WTC11 (cell line): Measurements from ENCODE around the gene MAPK8IP1. TPM values are rescaled to one million over a fixed set of nuclear protein-coding genes. Genes with fewer than 3 reads are reported as not detected.

ENCODE experiments used
- ATAC-seq: fragments of 200-7000 bp; cut with Tn5 transposase; 2 replicates; pipeline ENCODE4 v1.10.0; 2021; ENCODE audit warnings: mild to moderate bottlenecking, moderate library complexity
- CTCF ChIA-PET: fragments of 300-600 bp; sonication (Branson Sonifier 250); formaldehyde crosslinking; loops from one replicate; lab custom pipeline; 2021; ENCODE audit warnings: antibody characterized with exemption; lab: Charles Lee
- POLR2A ChIA-PET: fragments of 350-600 bp; sonication (Branson Sonifier 250); formaldehyde crosslinking; loops from one replicate; lab custom pipeline; 2021; ENCODE audit warnings: antibody characterized with exemption; lab: Charles Lee
- DNase-seq: peaks from one replicate; pipeline ENCODE4 v3.0.0; 2021; ENCODE audit warnings: low spot score
- H3K27ac Mint-ChIP-seq: 2 replicates; pipeline ENCODE4 v1.8.0; 2021; ENCODE audit warnings: mixed read lengths
- H3K27me3 Mint-ChIP-seq: 2 replicates; pipeline ENCODE4 v1.8.0; 2021; ENCODE audit warnings: low read depth, mild to moderate bottlenecking, moderate library complexity, mixed read lengths
- H3K36me3 Mint-ChIP-seq: 2 replicates; pipeline ENCODE4 v1.8.0; 2021; ENCODE audit warnings: mixed read lengths
- H3K4me1 Mint-ChIP-seq: 2 replicates; pipeline ENCODE4 v1.8.0; 2022; ENCODE audit warnings: mixed read lengths
- H3K4me3 Mint-ChIP-seq: 2 replicates; pipeline ENCODE4 v1.8.0; 2021; ENCODE audit warnings: mild to moderate bottlenecking, moderate library complexity, mixed read lengths
- H3K9me3 Mint-ChIP-seq: 2 replicates; pipeline ENCODE4 v1.8.0; 2021; ENCODE audit warnings: mixed read lengths
- ARID4B ChIP-seq: sonication (generic); formaldehyde crosslinking; IDR thresholded peaks from 2 replicates; pipeline ENCODE4 v1.8.0; 2023; ENCODE audit warnings: missing genetic modification reagents, mild to moderate bottlenecking, borderline replicate concordance
- ERG ChIP-seq: fragments of 250-450 bp; sonication (Bioruptor Pico); IDR thresholded peaks from 2 replicates; pipeline ENCODE4 v1.8.0; 2021; ENCODE audit warnings: mild to moderate bottlenecking
- ETV6 ChIP-seq: sonication (generic); formaldehyde crosslinking; IDR thresholded peaks from 2 replicates; pipeline ENCODE4 v1.8.1; 2022; ENCODE audit warnings: mild to moderate bottlenecking, missing genetic modification reagents
- GTF2I ChIP-seq: fragments of 250-450 bp; sonication (Bioruptor Pico); conservative IDR thresholded peaks from 2 replicates; pipeline ENCODE4 v1.4.0; 2021; ENCODE audit warnings: mild to moderate bottlenecking
- NFATC4 ChIP-seq: fragments of 250-450 bp; sonication (Bioruptor Pico); IDR thresholded peaks from 2 replicates; pipeline ENCODE4 v1.9.0; 2021; ENCODE audit warnings: mild to moderate bottlenecking
- OVOL2 ChIP-seq: fragments of 250-450 bp; sonication (Bioruptor Pico); IDR thresholded peaks from 2 replicates; pipeline ENCODE4 v1.9.0; 2021; ENCODE audit warnings: mild to moderate bottlenecking, borderline replicate concordance
- PREB ChIP-seq: sonication (generic); formaldehyde crosslinking; IDR thresholded peaks from 2 replicates; pipeline ENCODE4 v1.8.1; 2022; ENCODE audit warnings: mild to moderate bottlenecking, missing genetic modification reagents, moderate library complexity, borderline replicate concordance
- PRRX2 ChIP-seq: fragments of 250-450 bp; sonication (Bioruptor Pico); IDR thresholded peaks from 2 replicates; pipeline ENCODE4 v1.8.0; 2021; ENCODE audit warnings: mild to moderate bottlenecking
- SMAD3 ChIP-seq: sonication (generic); formaldehyde crosslinking; IDR thresholded peaks from 2 replicates; pipeline ENCODE4 v1.8.0; 2022; ENCODE audit warnings: missing genetic modification reagents, mild to moderate bottlenecking, borderline replicate concordance
- SOX15 ChIP-seq: fragments of 250-450 bp; sonication (Bioruptor Pico); IDR thresholded peaks from 2 replicates; pipeline ENCODE4 v1.9.0; 2021; ENCODE audit warnings: mild to moderate bottlenecking
- STAT6 ChIP-seq: sonication (generic); formaldehyde crosslinking; conservative IDR thresholded peaks from 2 replicates; pipeline ENCODE4 v1.8.1; 2023; ENCODE audit warnings: mild to moderate bottlenecking, low read depth, missing genetic modification reagents, moderate library complexity
- ZBTB43 ChIP-seq: sonication (generic); formaldehyde crosslinking; IDR thresholded peaks from 2 replicates; pipeline ENCODE4 v1.8.1; 2023; ENCODE audit warnings: mild to moderate bottlenecking, missing genetic modification reagents
- ZMAT4 ChIP-seq: fragments of 250-450 bp; sonication (Bioruptor Pico); IDR thresholded peaks from 2 replicates; pipeline ENCODE4 v1.9.0; 2021; ENCODE audit warnings: mild to moderate bottlenecking
- ZNF121 ChIP-seq: sonication (generic); formaldehyde crosslinking; IDR thresholded peaks from 2 replicates; pipeline ENCODE4 v1.8.0; 2023; ENCODE audit warnings: missing genetic modification reagents
- ZNF396 ChIP-seq: fragments of 250-450 bp; sonication (Bioruptor Pico); IDR thresholded peaks from 2 replicates; pipeline ENCODE4 v1.8.0; 2021; ENCODE audit warnings: mild to moderate bottlenecking, moderate library complexity, borderline replicate concordance
- ZNF425 ChIP-seq: fragments of 250-450 bp; sonication (Bioruptor Pico); conservative IDR thresholded peaks from 2 replicates; pipeline ENCODE4 v1.9.0; 2021; ENCODE audit warnings: mild to moderate bottlenecking
- total RNA-seq: library from RNA; stranded (reverse); gene quantifications from 3 replicates; pipeline ENCODE4 v1.2.3, GENCODE V29; 2021

Gene MAPK8IP1
- total RNA-seq, 1 experiment from 2014 or later = 34.1 TPM

- TF ChIP-seq ZNF425 (CRISPR knock-in tag) (no peak), PREB (CRISPR knock-in tag) (no peak)
Measured at GRCh38 chr11:45933131-45933831, 47.8 kb downstream of the MAPK8IP1 start (continued).

GRCh38 chr11:45933846-45934579 is 48.6 kb downstream of the MAPK8IP1 start:
- Mint-ChIP-seq H3K36me3 (peaks cover 13% of the 10 kb centered on the region), H3K27me3 (no peaks in the 10 kb centered on the region; the same call in 1 of the 2 replicates), H3K9me3 (no peaks in the 10 kb centered on the region), H3K4me3 (no peak overlapping the region), H3K27ac (no peak overlapping the region), H3K4me1 (peaks cover 10% of the 10 kb centered on the region)
- no peak for TF ChIP-seq ZMAT4 (CRISPR knock-in tag)
- no peak for TF ChIP-seq SOX15 (CRISPR knock-in tag)
- no peak for TF ChIP-seq ETV6 (CRISPR knock-in tag)
- no peak for TF ChIP-seq ERG (CRISPR knock-in tag)
- TF ChIP-seq ZNF121 (CRISPR knock-in tag) = no peak
- TF ChIP-seq ZNF396 = no peak
- TF ChIP-seq OVOL2 = no peak
- ATAC-seq (no peak), DNase-seq (no peak)
- POLR2A ChIA-PET = no interaction called here
- CTCF ChIA-PET = interaction anchor here (0.7 kb wide), 2 partner anchors 31 to 72 kb away, joined by 3 read pairs; no protein-coding TSS in a partner anchor

GRCh38 chr11:45934580-45935318 is 49.3 kb downstream of the MAPK8IP1 start:
- Mint-ChIP-seq H3K4me1 (peaks cover 10% of the 10 kb centered on the region), H3K27me3 (no peaks in the 10 kb centered on the region; the same call in 1 of the 2 replicates), H3K36me3 (peaks cover 13% of the 10 kb centered on the region), H3K9me3 (no peaks in the 10 kb centered on the region), H3K27ac (peak overlapping the region; percentile 50; the same call in 1 of the 2 replicates), H3K4me3 (no peak overlapping the region)
- ChIA-PET CTCF (interaction anchor here (0.6 to 0.7 kb wide), 2 partner anchors 28 to 30 kb away, joined by 3 to 4 read pairs; no protein-coding TSS in a partner anchor), POLR2A (interaction anchor here (0.6 to 1.6 kb wide), 2 partner anchors 34 to 398 kb away, joined by 3 read pairs; no protein-coding TSS in a partner anchor)
- no peak for ATAC-seq
- DNase-seq = no peak
- no peak for TF ChIP-seq STAT6
- TF ChIP-seq ETV6 (CRISPR knock-in tag) = no peak
- TF ChIP-seq ARID4B (CRISPR knock-in tag) = no peak
- TF ChIP-seq SMAD3 (CRISPR knock-in tag) = no peak
- TF ChIP-seq ZBTB43 = no peak
- TF ChIP-seq ZNF121 (CRISPR knock-in tag) = no peak
- TF ChIP-seq GTF2I = no peak
- no peak for TF ChIP-seq NFATC4 (CRISPR knock-in tag)
- TF ChIP-seq PRRX2 (CRISPR knock-in tag) = no peak
